Astrocyte (in vitro differentiated cells and primary cell): Measurements from ENCODE around the gene F11R. TPM values are rescaled to one million over a fixed set of nuclear protein-coding genes. Genes with fewer than 3 reads are reported as not detected.

Experiments
- DNase-seq: peaks from one replicate; pipeline ENCODE4 v3.0.0-alpha.2; 2010; ENCODE audit warnings: low read depth
- FAIRE-seq: peaks from 2 replicates; lab custom pipeline; 2011; peaks lifted over from hg19 to GRCh38; lab: Jason Lieb, UNC
- H2AFZ ChIP-seq: 2 replicates; pipeline ENCODE4 v1.6.0; 2012; ENCODE audit warnings: low read depth, low read length, inconsistent platforms
- H3K27ac ChIP-seq: 2 replicates; pipeline ENCODE4 v1.5.1; 2011; ENCODE audit warnings: low read depth, low read length, inconsistent platforms
- H3K27me3 ChIP-seq: 2 replicates; pipeline ENCODE4 v1.6.0; 2011; ENCODE audit warnings: low read length, inconsistent platforms; ENCODE audit not compliant: insufficient read depth
- H3K36me3 ChIP-seq: 2 replicates; pipeline ENCODE4 v1.5.1; 2011; ENCODE audit warnings: low read length, inconsistent platforms; ENCODE audit not compliant: insufficient read depth
- H3K4me1 ChIP-seq: 2 replicates; pipeline ENCODE4 v1.5.1; 2011; ENCODE audit warnings: low read length, inconsistent platforms; ENCODE audit not compliant: insufficient read depth
- H3K4me2 ChIP-seq: 2 replicates; pipeline ENCODE4 v1.6.0; 2012; ENCODE audit warnings: low read length, inconsistent platforms
- H3K4me3 ChIP-seq: 2 replicates; pipeline ENCODE4 v1.5.1; 2011; ENCODE audit warnings: low read depth, mild to moderate bottlenecking, low read length, inconsistent platforms; ENCODE audit not compliant: insufficient read depth
- H3K79me2 ChIP-seq: 2 replicates; pipeline ENCODE4 v1.6.0; 2012; ENCODE audit warnings: mild to moderate bottlenecking, low read length, inconsistent platforms; ENCODE audit not compliant: insufficient read depth
- H3K9ac ChIP-seq: 2 replicates; pipeline ENCODE4 v1.6.0; 2012; ENCODE audit warnings: mild to moderate bottlenecking, low read length, inconsistent platforms
- H3K9me3 ChIP-seq: 2 replicates; pipeline ENCODE4 v1.5.1; 2012; ENCODE audit warnings: low read depth, mild to moderate bottlenecking, low read length, inconsistent platforms; ENCODE audit not compliant: insufficient read depth
- H4K20me1 ChIP-seq: 2 replicates; pipeline ENCODE4 v1.6.0; 2012; ENCODE audit warnings: low read length, inconsistent platforms; ENCODE audit not compliant: insufficient read depth
- H3K27ac Mint-ChIP-seq: one replicate; pipeline ENCODE4 v1.8.0; 2021; ENCODE audit warnings: mild to moderate bottlenecking, mixed read lengths; ENCODE audit not compliant: unreplicated experiment
- H3K27me3 Mint-ChIP-seq: one replicate; pipeline ENCODE4 v1.8.0; 2021; ENCODE audit warnings: low read depth, mixed read lengths; ENCODE audit not compliant: unreplicated experiment
- H3K36me3 Mint-ChIP-seq: one replicate; pipeline ENCODE4 v1.8.0; 2021; ENCODE audit warnings: low read depth, mixed read lengths; ENCODE audit not compliant: unreplicated experiment
- H3K4me1 Mint-ChIP-seq: one replicate; pipeline ENCODE4 v1.8.0; 2021; ENCODE audit warnings: low read depth, mixed read lengths; ENCODE audit not compliant: unreplicated experiment
- H3K4me3 Mint-ChIP-seq: one replicate; pipeline ENCODE4 v1.8.0; 2021; ENCODE audit warnings: mild to moderate bottlenecking, moderate library complexity, mixed read lengths; ENCODE audit not compliant: unreplicated experiment
- H3K9me3 Mint-ChIP-seq: one replicate; pipeline ENCODE4 v1.8.0; 2021; ENCODE audit warnings: mild to moderate bottlenecking, mixed read lengths; ENCODE audit not compliant: unreplicated experiment
- EZH2 ChIP-seq: IDR thresholded peaks from 2 replicates; pipeline ENCODE4 v1.6.1; 2012; ENCODE audit warnings: mild to moderate bottlenecking, low read length, inconsistent platforms; ENCODE audit not compliant: insufficient read depth
- total RNA-seq: library from RNA; stranded (reverse); gene quantifications from 2 replicates; pipeline ENCODE4 v1.2.1, GENCODE V29; 2021
- TF ChIP-seq, protein P1 (sequence below): IDR thresholded peaks from 2 replicates; pipeline ENCODE4 v1.5.1; 2011; ENCODE audit warnings: low read depth, mild to moderate bottlenecking, inconsistent platforms, low read length, moderate library complexity; ENCODE audit not compliant: insufficient read depth

Gene F11R
- total RNA-seq, 1 donor from 2014 or later: 68.6 TPM

DNA sequence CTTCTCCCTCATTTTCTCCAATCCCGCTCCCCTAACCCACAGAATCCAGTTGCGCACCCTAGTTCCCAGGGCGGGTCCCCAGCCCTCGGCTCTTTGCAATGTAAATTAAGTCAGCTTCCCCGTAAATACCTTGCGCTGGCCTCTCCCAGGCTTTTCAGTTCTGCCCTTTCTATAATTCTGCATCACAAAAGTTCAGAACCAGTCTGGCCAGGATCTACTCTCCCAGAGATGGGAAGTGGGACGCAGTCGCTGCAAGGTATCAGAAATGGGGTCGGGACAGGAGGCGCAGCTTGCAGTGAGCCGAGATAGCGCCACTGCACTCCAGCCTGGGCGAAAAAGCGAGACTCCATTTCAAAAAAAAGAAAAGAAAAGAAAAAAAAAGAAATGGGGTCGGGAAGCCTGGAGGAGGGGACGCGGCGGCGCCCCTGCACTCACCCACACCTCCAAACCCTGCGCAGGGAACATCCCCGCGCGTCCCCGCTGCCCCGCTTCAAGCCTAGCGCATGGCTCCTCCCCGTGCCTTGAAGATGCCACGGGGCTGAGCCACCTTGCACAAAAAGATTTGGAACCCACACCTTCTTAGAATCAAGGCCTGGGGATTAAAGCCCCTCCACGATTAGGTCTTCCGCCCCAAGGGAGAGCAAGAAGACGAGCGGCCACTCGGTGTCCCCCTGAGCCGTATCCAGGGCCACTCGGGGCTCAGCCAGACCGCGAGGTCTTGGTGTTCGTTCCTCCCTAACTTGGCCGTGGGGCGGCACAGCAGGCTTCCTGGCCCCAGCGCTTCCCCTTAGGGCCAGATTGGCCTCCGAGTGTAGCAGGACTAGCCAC is 39.2 kb downstream of the F11R start:
- H3K36me3 Mint-ChIP-seq: no peaks in the 10 kb centered on the region
- H3K4me1 Mint-ChIP-seq: no peaks in the 10 kb centered on the region
- Histone ChIP-seq H3K36me3 (no peaks in the 10 kb centered on the region), H3K9me3 (no peaks in the 10 kb centered on the region), H3K4me3 (no peak overlapping the region), H3K9ac (no peak overlapping the region), H3K27ac (no peak overlapping the region), H4K20me1 (no peaks in the 10 kb centered on the region), H2AFZ (peak overlapping the region; percentile 18), H3K4me1 (no peaks in the 10 kb centered on the region), H3K79me2 (no peaks in the 10 kb centered on the region), H3K27me3 (peaks cover 18% of the 10 kb centered on the region), H3K4me2 (peak overlapping the region; percentile 64)
- DNase-seq (no peak), FAIRE-seq (no peak)
- H3K9me3 Mint-ChIP-seq: peaks cover 2% of the 10 kb centered on the region
- H3K27ac Mint-ChIP-seq: no peak overlapping the region
- peak overlapping the region; percentile 54 for H3K4me3 Mint-ChIP-seq
- TF ChIP-seq, protein P1, sequence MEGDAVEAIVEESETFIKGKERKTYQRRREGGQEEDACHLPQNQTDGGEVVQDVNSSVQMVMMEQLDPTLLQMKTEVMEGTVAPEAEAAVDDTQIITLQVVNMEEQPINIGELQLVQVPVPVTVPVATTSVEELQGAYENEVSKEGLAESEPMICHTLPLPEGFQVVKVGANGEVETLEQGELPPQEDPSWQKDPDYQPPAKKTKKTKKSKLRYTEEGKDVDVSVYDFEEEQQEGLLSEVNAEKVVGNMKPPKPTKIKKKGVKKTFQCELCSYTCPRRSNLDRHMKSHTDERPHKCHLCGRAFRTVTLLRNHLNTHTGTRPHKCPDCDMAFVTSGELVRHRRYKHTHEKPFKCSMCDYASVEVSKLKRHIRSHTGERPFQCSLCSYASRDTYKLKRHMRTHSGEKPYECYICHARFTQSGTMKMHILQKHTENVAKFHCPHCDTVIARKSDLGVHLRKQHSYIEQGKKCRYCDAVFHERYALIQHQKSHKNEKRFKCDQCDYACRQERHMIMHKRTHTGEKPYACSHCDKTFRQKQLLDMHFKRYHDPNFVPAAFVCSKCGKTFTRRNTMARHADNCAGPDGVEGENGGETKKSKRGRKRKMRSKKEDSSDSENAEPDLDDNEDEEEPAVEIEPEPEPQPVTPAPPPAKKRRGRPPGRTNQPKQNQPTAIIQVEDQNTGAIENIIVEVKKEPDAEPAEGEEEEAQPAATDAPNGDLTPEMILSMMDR: no peak
- peak; percentile 13 for TF ChIP-seq EZH2
- peaks cover 17% of the 10 kb centered on the region for H3K27me3 Mint-ChIP-seq

DNA sequence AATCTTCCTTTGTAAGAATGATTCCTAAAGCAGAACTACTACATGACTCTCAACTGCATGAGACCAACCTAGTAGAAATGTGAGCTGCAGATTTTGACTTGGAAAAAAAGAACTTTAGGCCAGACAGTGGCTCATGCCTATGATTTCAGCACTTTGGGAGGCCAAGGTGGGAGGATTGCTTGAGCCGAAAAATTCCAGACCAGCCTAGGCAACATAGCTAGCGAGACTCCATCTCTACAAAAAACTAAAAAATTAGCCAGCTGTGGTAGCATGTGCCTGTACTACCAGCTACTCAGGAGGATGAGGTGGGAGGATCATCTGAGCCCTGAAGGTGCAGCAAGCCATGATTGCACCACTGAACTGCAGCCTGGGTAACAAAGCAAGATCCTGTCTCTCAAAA is 41.7 kb downstream of the F11R start:
- Histone ChIP-seq H3K9ac (no peak overlapping the region), H3K79me2 (no peaks in the 10 kb centered on the region), H3K4me1 (no peaks in the 10 kb centered on the region), H3K36me3 (no peaks in the 10 kb centered on the region), H3K4me3 (no peak overlapping the region), H3K27me3 (peaks cover 18% of the 10 kb centered on the region), H3K9me3 (no peaks in the 10 kb centered on the region), H4K20me1 (no peaks in the 10 kb centered on the region), H3K27ac (no peak overlapping the region), H2AFZ (no peak overlapping the region), H3K4me2 (no peak overlapping the region)
- H3K4me3 Mint-ChIP-seq: no peak overlapping the region
- no peak for FAIRE-seq
- DNase-seq: no peak
- no peaks in the 10 kb centered on the region for H3K4me1 Mint-ChIP-seq
- TF ChIP-seq, protein P1: no peak
- no peak for TF ChIP-seq EZH2
- no peak overlapping the region for H3K27ac Mint-ChIP-seq
- no peaks in the 10 kb centered on the region for H3K36me3 Mint-ChIP-seq
- peaks cover 17% of the 10 kb centered on the region for H3K27me3 Mint-ChIP-seq
- peaks cover 2% of the 10 kb centered on the region for H3K9me3 Mint-ChIP-seq

DNA sequence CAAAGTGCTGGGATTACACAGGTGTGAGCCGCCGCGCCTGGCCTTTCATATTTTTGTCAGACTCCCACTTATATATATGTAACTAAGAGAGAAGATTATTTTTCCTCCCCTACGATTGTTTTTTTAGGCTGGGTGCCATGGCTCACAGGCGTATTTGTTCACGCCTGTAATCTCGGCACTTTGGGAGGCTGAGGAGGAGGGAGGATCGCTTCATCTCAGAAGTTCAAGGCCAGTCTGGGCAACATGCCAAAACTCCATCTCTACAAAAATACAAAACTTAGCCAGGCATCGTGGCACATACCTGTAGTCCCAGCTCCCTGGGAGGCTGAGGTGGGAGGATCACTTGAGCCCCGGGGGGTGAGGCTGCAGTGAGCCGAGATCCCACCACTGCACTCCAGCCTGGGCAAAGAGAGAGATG is 42.4 kb downstream of the F11R start:
- H3K27me3 Mint-ChIP-seq: peaks cover 17% of the 10 kb centered on the region
- no peaks in the 10 kb centered on the region for H3K4me1 Mint-ChIP-seq

More for the DNA sequence above, 42.4 kb downstream of the F11R start:
- Histone ChIP-seq H3K9me3 (no peaks in the 10 kb centered on the region), H2AFZ (no peak overlapping the region), H3K9ac (no peak overlapping the region), H4K20me1 (no peaks in the 10 kb centered on the region), H3K4me3 (no peak overlapping the region), H3K36me3 (no peaks in the 10 kb centered on the region), H3K4me2 (no peak overlapping the region), H3K27me3 (peaks cover 18% of the 10 kb centered on the region), H3K27ac (no peak overlapping the region), H3K79me2 (no peaks in the 10 kb centered on the region), H3K4me1 (no peaks in the 10 kb centered on the region)
- TF ChIP-seq EZH2: no peak
- TF ChIP-seq, protein P1: no peak
- H3K9me3 Mint-ChIP-seq: peaks cover 2% of the 10 kb centered on the region
- H3K27ac Mint-ChIP-seq: no peak overlapping the region
- no peaks in the 10 kb centered on the region for H3K36me3 Mint-ChIP-seq
- DNase-seq: no peak
- no peak overlapping the region for H3K4me3 Mint-ChIP-seq
- no peak for FAIRE-seq
